ENCODE measurements around the gene ECSIT. TPM values are rescaled to one million over a fixed set of nuclear protein-coding genes. Genes with fewer than 3 reads are reported as not detected.

The ECSIT gene
- polyA plus RNA-seq, 1 of the 3 experiments (the other 2 are of a cell fraction) = 43.8 TPM

DNA sequence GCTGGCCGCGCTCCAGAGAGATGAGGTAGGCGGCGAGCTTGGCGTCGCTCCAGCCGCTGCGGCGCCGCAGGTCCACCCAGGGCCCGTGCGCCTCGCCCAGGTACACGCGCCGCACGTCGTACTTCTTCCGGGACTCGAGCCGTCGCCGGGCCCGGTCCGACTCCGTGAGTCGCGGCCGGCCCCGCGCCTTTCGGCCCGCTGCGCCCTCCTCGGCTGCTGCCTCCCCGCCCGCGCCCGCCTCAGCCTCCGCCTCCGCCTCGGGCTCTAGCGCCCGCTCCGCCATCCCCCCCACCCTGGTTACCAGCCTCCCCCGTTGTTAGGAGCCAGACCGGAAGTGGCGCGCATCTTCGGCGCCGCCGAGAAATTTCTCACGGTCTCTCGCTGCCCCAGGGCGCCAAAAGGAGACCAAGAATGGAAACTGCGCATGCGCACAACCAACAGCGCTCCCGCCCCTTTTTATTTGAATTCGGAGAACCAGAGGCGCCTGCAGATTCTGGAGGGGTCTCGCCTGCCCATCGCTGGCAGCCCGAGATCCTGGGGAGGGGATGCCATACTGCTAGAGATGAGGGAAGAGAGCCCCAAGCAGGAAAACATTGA lies 23.3 kb downstream of the ECSIT start, which contains the start of gene ZNF653:
Gene ZNF653, minus strand, starts transcription at position 336 of the 597 bp plus-strand sequence. Its CDS starts 53 bp downstream, at position 283.
- Histone ChIP-seq H3K9me2 (no peaks in the 10 kb centered on the region), H3K79me2 (ENCODE audit: insufficient read depth) (peaks cover 22% of the 10 kb centered on the region; the same call in 1 of the 2 replicates), H3K4me2 (peak within 1 kb of the TSS; percentile 88), H3F3A (replicated peaks; ENCODE audit: insufficient read depth) (peaks cover 7% of the 10 kb centered on the region), H3K9ac (peak within 1 kb of the TSS; percentile 96), H3K9me3 (no peaks in the 10 kb centered on the region), H3K27me3 (ENCODE audit: insufficient read depth) (no peaks in the 10 kb centered on the region), H4K20me1 (ENCODE audit: insufficient read depth) (no peaks in the 10 kb centered on the region), H3K36me3 (replicated peaks in 1 of 2; ENCODE audit: control insufficient read depth in 1 of 2, insufficient read depth in 2 of 2, low read length in 1 of 2) (no peaks in the 10 kb centered on the region), H2AFZ (ENCODE audit: low read depth) (peak within 1 kb of the TSS; percentile 86), H3K4me3 (ENCODE audit: low read depth in 2 of 2, low read length in 1 of 2) (peak within 1 kb of the TSS; percentile 64 to 78), H3K4me1 (ENCODE audit: control insufficient read depth in 1 of 2, insufficient read depth in 2 of 2, low read depth in 1 of 2, low read length in 1 of 2) (peaks cover 9 to 12% of the 10 kb centered on the region in 2 experiments; a peak in 2 of 4 replicates), H3K27ac (ENCODE audit: low read depth in 2 of 2, low read length in 1 of 2) (peak within 1 kb of the TSS; percentile 84 to 89)
- WGBS (ENCODE audit: low lambda C conversion rate) = 2% methylated on average over 26 of the region's 65 CpGs
- POLR2A ChIA-PET = interaction anchor here (0.6 to 1.2 kb wide), 4 partner anchors 15 to 54 kb away, joined by 3 read pairs; partner anchors contain the start of genes ECSIT, ELAVL3 and ELOF1
- peak; percentile 97 for DNase-seq
- CTCF ChIA-PET = interaction anchor here (0.9 to 2.1 kb wide), 3 partner anchors 10 to 124 kb away, joined by 3 to 8 read pairs (median 4); no protein-coding TSS in a partner anchor
- TF ChIP-seq RXRA (IDR thresholded peaks at IDR 0.05; ENCODE audit: borderline replicate concordance, low read depth) (no peak), SIN3A (IDR thresholded peaks at IDR 0.05; ENCODE audit: borderline replicate concordance, low read depth, low read length) (no peak; the same call in none of the 2 replicates), YY1 (IDR thresholded peaks at IDR 0.05; ENCODE audit: low read depth) (no peak), FOXM1 (IDR thresholded peaks at IDR 0.05; ENCODE audit: low read depth) (no peak), EZH2phosphoT487 (IDR thresholded peaks at IDR 0.05; ENCODE audit: borderline replicate concordance, low read depth) (no peak), ELF1 (IDR thresholded peaks at IDR 0.05) (peak; percentile 60), PBX3 (IDR thresholded peaks at IDR 0.05) (peak; percentile 3; the same call in 1 of the 2 replicates), FOSL2 (IDR thresholded peaks at IDR 0.05; ENCODE audit: borderline replicate concordance, low read depth) (no peak; the same call in 1 of the 2 replicates), TCF12 (IDR thresholded peaks at IDR 0.05) (no peak), GABPA (IDR thresholded peaks at IDR 0.05; ENCODE audit: low read depth) (peak; percentile 81), POLR2AphosphoS5 (IDR thresholded peaks at IDR 0.05; ENCODE audit: low read depth, low read length) (peak; percentile 75; the same call in 1 of the 2 replicates), CHD2 (IDR thresholded peaks at IDR 0.05; ENCODE audit: low read length, partially characterized antibody) (peak; percentile 34), TEAD4 (IDR thresholded peaks at IDR 0.05; ENCODE audit: borderline replicate concordance, insufficient read depth) (no peak), JUND (IDR thresholded peaks at IDR 0.05) (peak; percentile 6; the same call in 1 of the 2 replicates), EP300 (IDR thresholded peaks at IDR 0.05; ENCODE audit: borderline replicate concordance in 1 of 2, low read depth in 1 of 2, low read length in 1 of 2) (no peak; a peak in 2 of 4 replicates), RFX5 (IDR thresholded peaks at IDR 0.05; ENCODE audit: low read length) (no peak), ZBTB33 (IDR thresholded peaks at IDR 0.05; ENCODE audit: borderline replicate concordance, low read depth) (no peak), SMC3 (IDR thresholded peaks at IDR 0.05; ENCODE audit: low read depth, low read length) (no peak), RCOR1 (IDR thresholded peaks at IDR 0.05; ENCODE audit: low read length) (0 out of 2 replicates have a peak, but pooled peaks have one; percentile 14), FOXJ3 (CRISPR knock-in tag; IDR thresholded peaks at IDR 0.05) (no peak)
- TF ChIP-seq, protein P1, sequence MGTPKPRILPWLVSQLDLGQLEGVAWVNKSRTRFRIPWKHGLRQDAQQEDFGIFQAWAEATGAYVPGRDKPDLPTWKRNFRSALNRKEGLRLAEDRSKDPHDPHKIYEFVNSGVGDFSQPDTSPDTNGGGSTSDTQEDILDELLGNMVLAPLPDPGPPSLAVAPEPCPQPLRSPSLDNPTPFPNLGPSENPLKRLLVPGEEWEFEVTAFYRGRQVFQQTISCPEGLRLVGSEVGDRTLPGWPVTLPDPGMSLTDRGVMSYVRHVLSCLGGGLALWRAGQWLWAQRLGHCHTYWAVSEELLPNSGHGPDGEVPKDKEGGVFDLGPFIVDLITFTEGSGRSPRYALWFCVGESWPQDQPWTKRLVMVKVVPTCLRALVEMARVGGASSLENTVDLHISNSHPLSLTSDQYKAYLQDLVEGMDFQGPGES (IDR thresholded peaks at IDR 0.05; ENCODE audit: low read depth, low read length) = no peak
- TF ChIP-seq, protein P2, sequence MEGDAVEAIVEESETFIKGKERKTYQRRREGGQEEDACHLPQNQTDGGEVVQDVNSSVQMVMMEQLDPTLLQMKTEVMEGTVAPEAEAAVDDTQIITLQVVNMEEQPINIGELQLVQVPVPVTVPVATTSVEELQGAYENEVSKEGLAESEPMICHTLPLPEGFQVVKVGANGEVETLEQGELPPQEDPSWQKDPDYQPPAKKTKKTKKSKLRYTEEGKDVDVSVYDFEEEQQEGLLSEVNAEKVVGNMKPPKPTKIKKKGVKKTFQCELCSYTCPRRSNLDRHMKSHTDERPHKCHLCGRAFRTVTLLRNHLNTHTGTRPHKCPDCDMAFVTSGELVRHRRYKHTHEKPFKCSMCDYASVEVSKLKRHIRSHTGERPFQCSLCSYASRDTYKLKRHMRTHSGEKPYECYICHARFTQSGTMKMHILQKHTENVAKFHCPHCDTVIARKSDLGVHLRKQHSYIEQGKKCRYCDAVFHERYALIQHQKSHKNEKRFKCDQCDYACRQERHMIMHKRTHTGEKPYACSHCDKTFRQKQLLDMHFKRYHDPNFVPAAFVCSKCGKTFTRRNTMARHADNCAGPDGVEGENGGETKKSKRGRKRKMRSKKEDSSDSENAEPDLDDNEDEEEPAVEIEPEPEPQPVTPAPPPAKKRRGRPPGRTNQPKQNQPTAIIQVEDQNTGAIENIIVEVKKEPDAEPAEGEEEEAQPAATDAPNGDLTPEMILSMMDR (IDR thresholded peaks at IDR 0.05) = no peak
- TF ChIP-seq, protein P3, sequence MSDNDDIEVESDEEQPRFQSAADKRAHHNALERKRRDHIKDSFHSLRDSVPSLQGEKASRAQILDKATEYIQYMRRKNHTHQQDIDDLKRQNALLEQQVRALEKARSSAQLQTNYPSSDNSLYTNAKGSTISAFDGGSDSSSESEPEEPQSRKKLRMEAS (IDR thresholded peaks at IDR 0.05; ENCODE audit: low read depth) = no peak; the same call in 1 of the 2 replicates

Measured in SK-N-SH (cell line).